T1000 (cell line): ENCODE results near the gene PRDM13.
"Not testable (repeated sequence)": the region's sequence is repeated elsewhere in the genome, so short reads cannot be mapped to it uniquely, and the experiment has no call there.

Source experiments
- DNase-seq: peaks from one replicate; lab custom pipeline; 2025; ENCODE audit warnings: mixed read lengths; lab: John Stamatoyannopoulos, UW

PRDM13 gene

GRCh38 chr6:99606656-99607415, at the start of gene PRDM13:
PRDM13 (plus strand) TSS chr6:99606833; CDS start chr6:99607035, 202 bp downstream.
- no peak for DNase-seq

- DNase-seq, result no peak
Observed at GRCh38 chr6:99559057-99559456, 47.6 kb upstream of the PRDM13 start.

- DNase-seq, result no peak
Observed at GRCh38 chr6:99560668-99561067, 46.0 kb upstream of the PRDM13 start.

GRCh38 chr6:99563056-99563723, 43.4 kb upstream of the PRDM13 start:
- no peak for DNase-seq

- peak; percentile 95 for DNase-seq
Observed at GRCh38 chr6:99568103-99568933, 38.3 kb upstream of the PRDM13 start, which contains the start of gene CCNC. CCNC (minus strand) TSS chr6:99568660; CDS start chr6:99568527, 133 bp downstream.

GRCh38 chr6:99573980-99574617, 32.5 kb upstream of the PRDM13 start:
- no peak for DNase-seq

- no peak for DNase-seq
Observed at GRCh38 chr6:99575544-99576227, 30.9 kb upstream of the PRDM13 start.

- DNase-seq, result no peak
Observed at GRCh38 chr6:99579781-99580180, 26.9 kb upstream of the PRDM13 start.

- no peak for DNase-seq
Observed at GRCh38 chr6:99587792-99588191, 18.8 kb upstream of the PRDM13 start.

- no peak for DNase-seq
Observed at GRCh38 chr6:99588618-99589289, 17.9 kb upstream of the PRDM13 start.

- no peak for DNase-seq
Observed at GRCh38 chr6:99589290-99589672, 17.4 kb upstream of the PRDM13 start.

GRCh38 chr6:99589907-99590493, 16.6 kb upstream of the PRDM13 start:
- no peak for DNase-seq

GRCh38 chr6:99590728-99591672, 15.6 kb upstream of the PRDM13 start:
- DNase-seq, result no peak

GRCh38 chr6:99591673-99592364, 14.8 kb upstream of the PRDM13 start:
- no peak for DNase-seq

- DNase-seq, result no peak
Observed at GRCh38 chr6:99592900-99593299, 13.7 kb upstream of the PRDM13 start.

- not testable (repeated sequence) for DNase-seq
Observed at GRCh38 chr6:99594696-99595095, 11.9 kb upstream of the PRDM13 start.

- no peak for DNase-seq
Observed at GRCh38 chr6:99602520-99603420, 3.9 kb upstream of the PRDM13 start.
